CD4-positive, alpha-beta memory T cell (primary cell): ENCODE results near the gene SFN. TPM values are rescaled to one million over a fixed set of nuclear protein-coding genes. Genes with fewer than 3 reads are reported as not detected.

ENCODE experiments used
- CTCF ChIA-PET: fragments of 350-600 bp; sonication (Branson Sonifier 250); formaldehyde crosslinking; loops from one replicate; lab custom pipeline; 2021; ENCODE audit warnings: inconsistent platforms; ENCODE audit not compliant: partially characterized antibody; lab: Charles Lee
- POLR2A ChIA-PET: fragments of 350-600 bp; sonication (Branson Sonifier 250); formaldehyde crosslinking; loops from one replicate; lab custom pipeline; 2021; ENCODE audit not compliant: partially characterized antibody; lab: Charles Lee
- DNase-seq, 5 donors: peaks; one replicate each; pipeline versions ENCODE4 v3.0.0 to v3.0.0-alpha.2; 2020 to 2022; ENCODE audit warnings: mixed read lengths in 1 of 5
- H3K27ac ChIP-seq: one replicate; pipeline ENCODE4 v1.7.0; 2013; ENCODE audit warnings: low read depth, low read length
- H3K27me3 ChIP-seq: 2 replicates; pipeline ENCODE4 v1.7.0; 2013; ENCODE audit warnings: mild to moderate bottlenecking, low read length, moderate library complexity; ENCODE audit not compliant: insufficient read depth
- H3K36me3 ChIP-seq: 2 replicates; pipeline ENCODE4 v1.7.0; 2013; ENCODE audit warnings: mild to moderate bottlenecking, low read length, moderate library complexity; ENCODE audit not compliant: insufficient read depth
- H3K4me1 ChIP-seq: 2 replicates; pipeline ENCODE4 v1.7.0; 2013; ENCODE audit warnings: mild to moderate bottlenecking, low read length, moderate library complexity; ENCODE audit not compliant: insufficient read depth
- H3K4me3 ChIP-seq, 2 donors: one replicate each; pipeline ENCODE4 v1.7.0; 2013; ENCODE audit warnings: low read length in 2 of 2, mild to moderate bottlenecking in 1 of 2
- H3K9me3 ChIP-seq, 2 donors: one replicate each; pipeline ENCODE4 v1.7.0; 2013; ENCODE audit warnings: low read length in 2 of 2, control low read depth in 1 of 2; ENCODE audit not compliant: control insufficient read depth in 1 of 2
- H3K27ac Mint-ChIP-seq, 7 donors: one replicate each; pipeline ENCODE4 v1.8.0; 2020 to 2021; ENCODE audit warnings: mixed read lengths in 7 of 7, mild to moderate bottlenecking in 6 of 7, inconsistent platforms in 3 of 7, moderate library complexity in 3 of 7
- H3K27me3 Mint-ChIP-seq, 2 donors: one replicate each; pipeline ENCODE4 v1.8.0; 2020 to 2021; ENCODE audit warnings: mixed read lengths in 2 of 2
- H3K36me3 Mint-ChIP-seq, 2 donors: one replicate each; pipeline ENCODE4 v1.8.0; 2020 to 2021; ENCODE audit warnings: mixed read lengths in 2 of 2, inconsistent platforms in 1 of 2, mild to moderate bottlenecking in 1 of 2
- H3K4me1 Mint-ChIP-seq, 4 donors: one replicate each; pipeline ENCODE4 v1.8.0; 2020 to 2021; ENCODE audit warnings: mixed read lengths in 4 of 4, mild to moderate bottlenecking in 1 of 4
- H3K4me3 Mint-ChIP-seq, 8 donors: one replicate each; pipeline ENCODE4 v1.8.0; 2020 to 2021; ENCODE audit warnings: mixed read lengths in 8 of 8, mild to moderate bottlenecking in 7 of 8, moderate library complexity in 6 of 8, inconsistent platforms in 3 of 8
- H3K9me3 Mint-ChIP-seq, 8 donors: one replicate each; pipeline ENCODE4 v1.8.0; 2020 to 2021; ENCODE audit warnings: mixed read lengths in 8 of 8, mild to moderate bottlenecking in 5 of 8, inconsistent platforms in 3 of 8, moderate library complexity in 1 of 8
- intact Hi-C: fragments of 100-400 bp; cut with micrococcal nuclease; formaldehyde crosslinking; loops from one replicate; pipeline ENCODE4 v1.15.1; 2023
- polyA plus RNA-seq, 2 donors: library from polyadenylated mRNA; unstranded; fragments of 300-500 nt; fragmentation: Illumina TruSeq; gene quantifications; one replicate each; pipeline ENCODE4 v1.2.3, GENCODE V29; 2021
- total RNA-seq, 2 experiments: library from RNA; stranded (reverse); gene quantifications; one replicate each; pipeline ENCODE4 v1.2.3, GENCODE V29; 2021

Gene SFN
- total and polyA plus RNA-seq, 4 experiments from 2014 or later, result 0.76 to 0.83 TPM; not detected in 2

- Mint-ChIP-seq H3K4me1 (peaks cover 47 to 72% (median 57%) of the 10 kb centered on the region in 4 donors), H3K9me3 (peaks cover 0 to 2% (median 0%) of the 10 kb centered on the region in 8 donors), H3K27ac (peak within 1 kb of the TSS; percentile 96 to 100 (median 100)), H3K36me3 (peaks cover 4 to 25% of the 10 kb centered on the region in 2 donors), H3K27me3 (no peaks in the 10 kb centered on the region), H3K4me3 (peak within 1 kb of the TSS; percentile 93 to 98 (median 94))
- Histone ChIP-seq H3K27ac (peak within 1 kb of the TSS; percentile 94), H3K4me1 (peaks cover 57% of the 10 kb centered on the region), H3K27me3 (no peaks in the 10 kb centered on the region), H3K9me3 (no peaks in the 10 kb centered on the region), H3K4me3 (peak within 1 kb of the TSS; percentile 50 to 69), H3K36me3 (no peaks in the 10 kb centered on the region)
- peak; percentile 66 to 82 (median 78) for DNase-seq
- intact Hi-C loops, result no loop called here
- ChIA-PET POLR2A (interaction anchor here (0.5 to 2.0 kb wide), 6 partner anchors 16 to 356 kb away, joined by 3 to 5 read pairs (median 3); partner anchors contain the start of gene PIGV), CTCF (interaction anchor here (2.2 to 8.3 kb wide), 3 partner anchors 9 to 39 kb away, joined by 6 to 184 read pairs (median 45); no protein-coding TSS in a partner anchor)
Measured at GRCh38 chr1:26826261-26827105, 36.5 kb upstream of the SFN start, which contains the start of gene ZDHHC18. ZDHHC18 (plus strand) TSS chr1:26826688; CDS start chr1:26826805, 117 bp downstream.

GRCh38 chr1:26827106-26827604 is 35.8 kb upstream of the SFN start:
- H3K9me3 Mint-ChIP-seq, result peaks cover 0 to 2% (median 0%) of the 10 kb centered on the region in 8 donors
- H3K27me3 Mint-ChIP-seq, result no peaks in the 10 kb centered on the region
- ChIA-PET POLR2A (interaction anchor here (5.5 kb wide), 1 partner anchor 38 kb away, joined by 19 read pairs; no protein-coding TSS in a partner anchor), CTCF (no interaction called here)
- peaks cover 8 to 30% of the 10 kb centered on the region in 2 donors for H3K36me3 Mint-ChIP-seq
- intact Hi-C loops, result no loop called here
- H3K4me1 Mint-ChIP-seq, result peaks cover 52 to 78% (median 62%) of the 10 kb centered on the region in 4 donors
- H3K27me3 ChIP-seq, result no peaks in the 10 kb centered on the region
- H3K4me3 Mint-ChIP-seq, result peak overlapping the region; percentile 92 to 98 (median 92)
- H3K27ac ChIP-seq, result peak overlapping the region; percentile 81
- peak overlapping the region; percentile 90 to 100 (median 100) for H3K27ac Mint-ChIP-seq
- no peaks in the 10 kb centered on the region for H3K9me3 ChIP-seq
- DNase-seq, result no peak
- peak overlapping the region; percentile 50 to 60 for H3K4me3 ChIP-seq
- H3K36me3 ChIP-seq, result peaks cover 5% of the 10 kb centered on the region
- H3K4me1 ChIP-seq, result peaks cover 63% of the 10 kb centered on the region

GRCh38 chr1:26827663-26828062 is 35.3 kb upstream of the SFN start:
- CTCF ChIA-PET, result interaction anchor here (0.7 to 1.7 kb wide), 4 partner anchors 17 to 136 kb away, joined by 3 to 12 read pairs (median 3); no protein-coding TSS in a partner anchor
- POLR2A ChIA-PET, result interaction anchor here (1.3 to 5.5 kb wide), 3 partner anchors 10 to 63 kb away, joined by 4 to 19 read pairs (median 9); partner anchors contain the start of gene GPN2
- Mint-ChIP-seq H3K36me3 (peaks cover 12 to 35% of the 10 kb centered on the region in 2 donors), H3K4me3 (peak overlapping the region; percentile 92 to 98 (median 92)), H3K27me3 (no peaks in the 10 kb centered on the region), H3K27ac (peak overlapping the region; percentile 90 to 100 (median 100)), H3K9me3 (peaks cover 0 to 2% (median 0%) of the 10 kb centered on the region in 8 donors), H3K4me1 (peaks cover 57 to 81% (median 67%) of the 10 kb centered on the region in 4 donors)
- Histone ChIP-seq H3K27ac (peak overlapping the region; percentile 81), H3K36me3 (peaks cover 10% of the 10 kb centered on the region), H3K9me3 (no peaks in the 10 kb centered on the region), H3K4me3 (peak overlapping the region; percentile 50 to 60), H3K4me1 (peaks cover 68% of the 10 kb centered on the region), H3K27me3 (no peaks in the 10 kb centered on the region)
- intact Hi-C loops, result no loop called here
- DNase-seq, result no peak

GRCh38 chr1:26828411-26828991 is 34.4 kb upstream of the SFN start:
- Histone ChIP-seq H3K9me3 (no peaks in the 10 kb centered on the region), H3K4me3 (peak overlapping the region; percentile 18 to 24), H3K27ac (peak overlapping the region; percentile 97), H3K4me1 (peaks cover 77% of the 10 kb centered on the region), H3K36me3 (peaks cover 14% of the 10 kb centered on the region), H3K27me3 (no peaks in the 10 kb centered on the region)
- Mint-ChIP-seq H3K27me3 (no peaks in the 10 kb centered on the region), H3K36me3 (peaks cover 12 to 39% of the 10 kb centered on the region in 2 donors), H3K27ac (peak overlapping the region; percentile 90 to 100 (median 100)), H3K4me1 (peaks cover 59 to 82% (median 73%) of the 10 kb centered on the region in 4 donors), H3K9me3 (peaks cover 0 to 2% (median 0%) of the 10 kb centered on the region in 8 donors), H3K4me3 (peak overlapping the region; percentile 92 to 98 (median 92))
- intact Hi-C loops, result no loop called here
- POLR2A ChIA-PET, result interaction anchor here (0.5 to 5.5 kb wide), 4 partner anchors 9 to 230 kb away, joined by 3 to 19 read pairs (median 6); partner anchors contain the start of gene GPN2
- CTCF ChIA-PET, result interaction anchor here (0.7 to 1.7 kb wide), 8 partner anchors 18 to 290 kb away, joined by 3 to 12 read pairs (median 4); no protein-coding TSS in a partner anchor
- DNase-seq, result peak in 1 of 5 donors; percentile 64

- Mint-ChIP-seq H3K9me3 (peaks cover 0 to 2% (median 0%) of the 10 kb centered on the region in 8 donors), H3K27me3 (no peaks in the 10 kb centered on the region), H3K27ac (peak overlapping the region; percentile 98 to 100 (median 100)), H3K4me1 (peaks cover 66 to 90% (median 81%) of the 10 kb centered on the region in 4 donors), H3K36me3 (peaks cover 12 to 47% of the 10 kb centered on the region in 2 donors), H3K4me3 (peak overlapping the region; percentile 92 to 98 (median 92))
- intact Hi-C loops, result no loop called here
- Histone ChIP-seq H3K27me3 (no peaks in the 10 kb centered on the region), H3K9me3 (no peaks in the 10 kb centered on the region), H3K4me1 (peaks cover 85% of the 10 kb centered on the region), H3K36me3 (peaks cover 14% of the 10 kb centered on the region), H3K27ac (peak overlapping the region; percentile 97), H3K4me3 (peak overlapping the region in 1 of 2 donors; percentile 24)
- DNase-seq, result no peak
- ChIA-PET POLR2A (interaction anchor here (1.3 to 7.1 kb wide), 4 partner anchors 8 to 61 kb away, joined by 4 to 55 read pairs (median 14); partner anchors contain the start of gene GPN2), CTCF (interaction anchor here (0.9 to 10.7 kb wide), 6 partner anchors 7 to 290 kb away, joined by 3 to 184 read pairs (median 8); partner anchors contain the start of gene ZDHHC18)
Measured at GRCh38 chr1:26829184-26829911, 33.6 kb upstream of the SFN start.

GRCh38 chr1:26831059-26831458 is 31.9 kb upstream of the SFN start:
- H3K27ac ChIP-seq, result peak overlapping the region; percentile 97
- peak overlapping the region in 6 of 8 donors; percentile 6 to 98 (median 52) for H3K4me3 Mint-ChIP-seq

More at GRCh38 chr1:26831059-26831458, 31.9 kb upstream of the SFN start:
- Mint-ChIP-seq H3K27me3 (no peaks in the 10 kb centered on the region), H3K4me1 (peaks cover 65 to 91% (median 78%) of the 10 kb centered on the region in 4 donors), H3K36me3 (peaks cover 21 to 61% of the 10 kb centered on the region in 2 donors), H3K27ac (peak overlapping the region; percentile 98 to 100 (median 100)), H3K9me3 (peaks cover 0 to 2% (median 0%) of the 10 kb centered on the region in 8 donors)
- DNase-seq, result no peak
- H3K27me3 ChIP-seq, result no peaks in the 10 kb centered on the region
- CTCF ChIA-PET, result interaction anchor here (1.1 to 10.7 kb wide), 5 partner anchors 8 to 41 kb away, joined by 12 to 184 read pairs (median 31); partner anchors contain the start of gene ZDHHC18
- H3K4me3 ChIP-seq, result no peak overlapping the region
- intact Hi-C loops, result no loop called here
- H3K9me3 ChIP-seq, result no peaks in the 10 kb centered on the region
- POLR2A ChIA-PET, result interaction anchor here (1.1 to 7.1 kb wide), 4 partner anchors 10 to 44 kb away, joined by 3 to 55 read pairs (median 16); partner anchors contain the start of gene PIGV
- H3K4me1 ChIP-seq, result peaks cover 79% of the 10 kb centered on the region
- H3K36me3 ChIP-seq, result peaks cover 21% of the 10 kb centered on the region
